Hindlimb muscle (tissue), 1 donor: ENCODE results near the gene RNF214. TPM values are rescaled to one million over a fixed set of nuclear protein-coding genes. Genes with fewer than 3 reads are reported as not detected.

Experiments used
- DNase-seq: peaks from one replicate; pipeline ENCODE4 v3.0.0-alpha.2; 2013
- polyA plus RNA-seq: library from polyadenylated mRNA; unstranded; fragments of 120-200 nt; gene quantifications from one replicate; pipeline ENCODE4 v1.2.1, GENCODE V29; 2013; ENCODE audit not compliant: insufficient read length

Gene RNF214
- polyA plus RNA-seq, 1 donor: 20.9 TPM

DNA sequence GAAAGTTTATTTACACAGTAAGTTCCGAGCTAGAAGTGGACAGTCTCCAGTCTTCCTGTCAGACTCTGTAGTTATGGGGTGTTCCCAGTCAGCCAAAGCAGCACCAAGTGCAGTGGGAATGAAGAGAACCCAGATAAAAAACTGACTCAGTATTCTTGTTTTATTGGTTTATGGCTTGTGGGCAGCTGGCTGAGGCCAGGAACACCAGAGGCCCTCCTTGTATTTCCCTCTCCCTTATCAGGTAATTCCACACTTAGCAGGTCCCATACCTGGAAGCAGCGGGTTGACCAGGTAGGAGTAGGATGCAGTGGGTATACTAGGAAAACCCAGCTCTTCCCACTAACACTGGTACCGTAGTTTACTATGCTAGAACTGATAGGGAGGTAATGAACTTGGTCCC is 55.2 kb downstream of the RNF214 start:
- DNase-seq: no peak

DNA sequence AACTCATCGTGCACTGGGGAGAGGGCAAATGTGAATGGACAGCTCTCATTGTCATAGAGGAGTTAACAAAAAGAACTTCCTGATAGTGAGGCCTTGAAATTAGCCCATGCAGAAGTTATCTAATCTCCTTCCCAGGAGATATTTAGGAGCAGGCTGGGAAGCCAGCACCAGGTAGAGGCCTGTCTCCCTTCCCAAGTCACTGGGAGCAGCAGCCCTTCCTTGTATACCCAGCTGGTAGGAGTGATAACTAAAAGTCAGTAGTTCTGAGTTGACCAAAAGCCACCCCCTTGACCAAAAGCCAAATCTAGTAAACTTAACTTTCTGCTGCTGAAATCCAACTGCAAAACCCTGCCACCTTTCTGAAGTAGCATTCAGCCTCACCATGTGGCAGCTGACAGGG is 57.3 kb downstream of the RNF214 start:
- no peak for DNase-seq

DNA sequence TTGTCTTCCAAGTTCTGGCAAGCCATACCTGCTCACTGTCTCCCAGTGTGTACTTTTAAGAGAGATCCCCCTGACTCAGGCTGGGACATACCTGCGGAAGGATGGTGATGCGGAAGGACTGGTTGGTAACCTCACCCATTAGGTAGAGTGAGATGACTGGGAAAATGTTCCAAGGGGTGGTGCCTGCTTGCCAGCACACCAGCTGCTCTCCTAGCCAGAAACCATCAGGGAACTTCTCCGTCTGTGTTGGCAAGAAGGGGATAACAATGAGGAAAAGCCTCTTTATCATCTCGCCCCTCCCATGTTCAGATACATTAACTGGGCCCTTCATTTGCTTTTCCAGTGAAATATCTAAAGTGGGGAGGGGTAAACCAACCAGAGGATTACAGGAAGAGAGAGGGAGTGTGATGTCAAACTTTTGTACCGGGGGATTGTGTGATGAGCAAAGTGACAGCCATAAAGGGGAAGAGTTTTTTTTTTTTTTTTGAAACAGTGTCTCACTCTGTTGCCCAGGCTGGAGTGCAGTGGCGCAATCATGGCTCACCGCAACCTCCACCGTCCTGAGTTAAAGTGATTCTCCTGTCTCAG is 58.4 kb downstream of the RNF214 start, which contains the start of gene BACE1-AS:
TSS of gene BACE1-AS (plus strand) at position 538 of the 588 bp plus-strand sequence.
- no peak for DNase-seq

DNA sequence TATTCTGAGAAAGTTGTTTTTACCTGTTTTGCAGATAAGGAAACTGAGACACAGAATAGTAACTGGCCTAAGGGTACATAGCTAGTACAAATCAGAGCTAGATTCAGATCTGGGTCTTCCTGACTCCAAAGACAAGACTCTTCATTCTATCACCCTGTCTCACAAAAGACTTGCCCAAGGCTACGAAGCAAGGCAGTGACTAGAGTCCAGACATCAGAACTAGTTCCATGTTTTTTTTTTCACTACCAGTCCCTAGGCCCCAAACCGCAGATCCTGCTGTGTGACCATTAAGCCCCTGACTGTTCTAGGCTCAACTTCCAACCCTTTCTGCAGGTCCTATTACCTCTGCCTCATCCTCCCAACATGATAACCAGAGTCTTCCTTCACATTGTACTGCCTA is 60.1 kb downstream of the RNF214 start:
- DNase-seq: no peak

DNA sequence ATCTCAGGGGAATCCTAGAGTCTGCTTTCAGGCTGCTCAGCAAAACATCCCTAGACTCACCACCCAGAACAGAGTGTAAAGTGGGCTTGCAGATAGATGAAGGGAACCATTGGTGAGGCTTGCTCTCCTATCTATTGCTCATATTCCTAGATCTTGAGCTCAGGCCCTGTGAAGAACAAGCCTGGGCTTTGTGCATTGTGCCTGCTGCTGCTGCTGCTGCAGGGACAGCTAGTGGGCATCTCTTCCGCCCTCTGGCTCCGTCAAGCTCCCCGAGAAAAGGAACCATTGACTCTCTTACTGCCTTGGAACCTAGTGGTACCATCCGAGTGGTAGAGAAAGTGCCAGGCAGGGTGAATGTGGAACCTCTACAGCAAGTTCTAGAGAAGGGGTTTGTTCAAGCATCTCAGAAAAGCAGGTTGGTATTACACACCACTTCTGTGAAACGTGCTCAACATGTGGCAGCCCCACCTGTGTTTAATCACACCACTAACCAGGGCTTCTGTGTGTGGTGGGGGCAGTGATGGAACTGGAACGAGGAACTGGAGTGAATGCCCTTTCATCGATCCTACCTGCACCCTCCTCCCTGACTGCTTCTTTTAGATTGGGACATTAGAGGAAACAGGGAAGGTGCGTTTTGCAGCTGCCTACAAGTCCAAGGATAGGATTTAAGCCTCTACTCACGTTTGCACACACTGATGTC is 63.1 kb downstream of the RNF214 start:
- no peak for DNase-seq

DNA sequence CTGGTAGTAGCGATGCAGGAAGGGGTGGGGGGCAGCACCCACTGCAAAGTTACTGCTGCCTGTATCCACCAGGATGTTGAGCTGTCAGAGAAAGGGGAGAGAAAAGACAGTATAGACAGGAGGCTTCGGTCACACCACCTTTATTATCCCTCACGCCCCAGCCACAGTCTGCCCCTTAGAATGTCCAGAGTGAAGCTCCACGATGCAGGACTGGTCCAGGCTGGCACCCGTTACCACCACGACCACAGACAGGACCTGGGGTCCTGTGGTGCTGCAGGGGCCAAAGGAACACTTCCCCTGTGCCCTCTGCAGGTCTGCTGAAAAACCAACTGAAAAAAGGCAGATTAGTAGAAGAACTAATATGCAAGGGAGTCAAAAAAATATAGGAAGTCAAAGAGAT is 64.4 kb downstream of the RNF214 start:
- DNase-seq: no peak

DNA sequence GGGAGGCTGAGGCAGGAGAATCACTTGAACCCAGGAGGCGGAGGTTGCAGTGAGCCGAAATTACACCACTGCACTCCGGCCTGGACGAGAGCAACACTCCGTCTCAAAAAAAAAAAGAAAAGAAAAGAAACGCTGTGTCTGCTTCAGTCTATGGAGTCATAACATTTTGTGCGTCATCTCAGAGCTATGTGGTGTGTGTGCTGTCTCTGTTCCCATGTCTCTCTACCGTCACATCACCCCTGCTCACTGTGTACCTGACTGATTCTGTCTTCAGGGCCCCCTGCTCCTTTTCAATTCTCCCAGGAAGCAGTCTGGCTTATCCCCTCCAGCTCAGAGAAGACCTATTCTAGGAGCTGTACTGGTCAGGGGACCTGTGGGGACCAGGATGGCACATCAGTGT is 65.7 kb downstream of the RNF214 start:
- DNase-seq: no peak

DNA sequence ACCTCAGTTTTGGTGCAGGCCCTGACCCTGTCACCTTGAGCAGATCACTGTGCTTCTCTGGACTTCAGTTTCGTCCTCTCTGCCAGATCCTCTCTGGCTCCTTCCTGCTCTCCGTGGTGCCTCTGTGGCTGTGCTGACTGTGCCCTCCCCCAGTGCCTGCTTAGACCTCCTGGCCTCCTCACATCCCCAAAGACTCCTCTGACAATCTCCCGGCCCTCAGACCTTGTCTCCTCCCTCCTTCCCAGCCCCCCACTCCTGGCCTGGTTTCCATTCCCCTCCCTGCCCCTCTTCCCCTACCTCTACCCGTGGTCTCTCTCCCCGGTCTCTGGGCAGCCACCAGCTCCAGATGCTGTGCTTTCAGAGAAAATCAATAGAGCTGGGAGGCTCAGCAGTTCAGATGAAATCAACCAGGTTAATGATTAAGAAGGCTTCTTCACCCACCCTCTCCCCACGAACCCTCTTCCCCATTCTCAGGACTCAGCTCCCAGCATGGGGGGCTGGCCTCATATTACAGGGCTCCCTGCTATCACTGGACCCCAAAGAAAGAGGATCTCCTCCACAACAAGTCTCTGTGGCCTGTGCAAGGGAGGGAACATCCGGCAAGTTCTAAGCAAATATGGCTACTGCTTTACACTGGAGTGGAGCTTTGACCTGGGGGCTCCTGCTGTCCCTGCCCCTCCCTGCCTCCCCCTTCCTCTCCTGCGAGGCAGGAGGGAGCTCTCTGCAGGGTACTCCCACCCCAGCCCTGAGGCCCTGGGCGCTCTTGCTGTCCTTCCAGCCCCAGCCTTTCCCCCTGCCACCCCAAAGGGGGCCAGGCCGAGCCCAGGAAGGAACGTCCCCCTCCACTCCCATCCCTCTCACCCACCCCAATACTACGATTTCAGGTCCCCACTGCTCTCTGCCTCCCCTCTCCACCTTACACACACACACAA is 67.1 kb downstream of the RNF214 start:
- DNase-seq: no peak

DNA sequence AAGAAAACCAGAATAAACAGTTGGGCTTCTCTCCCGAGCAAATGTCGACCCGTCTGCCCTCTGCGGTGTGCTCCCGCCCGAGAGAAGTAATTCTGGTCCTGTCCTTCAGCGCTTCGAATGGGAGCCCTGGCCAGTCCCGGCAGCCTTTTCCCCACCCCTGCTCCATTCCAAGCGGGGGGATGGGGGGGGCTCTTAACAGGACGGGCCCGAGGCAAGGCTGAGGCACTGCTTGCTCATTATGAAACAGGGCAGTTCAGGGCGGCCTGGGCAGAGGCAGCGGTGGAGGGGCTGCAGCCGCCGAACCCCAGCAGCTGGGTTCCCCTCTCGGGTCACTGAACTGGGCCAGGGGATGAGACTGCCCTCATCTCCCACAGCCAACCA is 67.8 kb downstream of the RNF214 start:
- no peak for DNase-seq

DNA sequence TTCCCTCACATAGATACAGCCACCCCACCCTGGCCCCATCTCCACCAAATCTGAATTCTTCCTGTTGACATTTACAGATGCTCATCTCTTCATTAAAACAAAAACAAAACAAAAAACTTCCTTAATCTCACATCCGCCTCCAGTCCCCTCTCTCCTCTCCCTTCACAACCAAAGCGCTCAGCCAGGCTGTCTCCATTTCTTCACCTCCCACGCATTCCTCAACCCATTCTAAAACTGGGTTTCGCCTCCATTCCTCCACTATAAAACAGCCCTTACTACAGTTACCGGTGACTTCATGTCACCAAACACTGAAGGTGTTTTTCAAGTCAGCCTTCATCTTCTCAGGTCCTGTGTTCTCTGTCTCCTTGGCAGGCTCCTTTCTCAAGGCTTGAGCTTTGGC is 68.3 kb downstream of the RNF214 start:
- no peak for DNase-seq

DNA sequence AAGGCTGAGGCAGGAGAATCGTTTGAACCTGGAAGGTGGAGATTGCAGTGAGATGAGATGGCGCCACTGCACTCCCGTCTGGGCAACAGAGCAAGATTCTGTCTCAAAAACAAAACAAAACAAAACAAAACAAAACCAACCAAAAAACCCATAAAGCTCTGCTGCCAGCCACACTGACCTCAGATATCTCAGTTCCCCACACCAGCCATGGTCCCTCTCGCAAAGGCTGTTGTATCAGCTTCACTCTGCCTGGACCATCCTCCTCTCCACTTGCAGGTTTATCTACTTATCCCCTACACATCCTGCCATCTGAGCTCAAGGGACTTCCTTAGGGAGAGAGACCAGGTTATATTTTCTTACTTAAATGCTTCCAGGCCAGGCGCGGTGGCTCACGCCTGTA is 69.8 kb downstream of the RNF214 start:
- no peak for DNase-seq

DNA sequence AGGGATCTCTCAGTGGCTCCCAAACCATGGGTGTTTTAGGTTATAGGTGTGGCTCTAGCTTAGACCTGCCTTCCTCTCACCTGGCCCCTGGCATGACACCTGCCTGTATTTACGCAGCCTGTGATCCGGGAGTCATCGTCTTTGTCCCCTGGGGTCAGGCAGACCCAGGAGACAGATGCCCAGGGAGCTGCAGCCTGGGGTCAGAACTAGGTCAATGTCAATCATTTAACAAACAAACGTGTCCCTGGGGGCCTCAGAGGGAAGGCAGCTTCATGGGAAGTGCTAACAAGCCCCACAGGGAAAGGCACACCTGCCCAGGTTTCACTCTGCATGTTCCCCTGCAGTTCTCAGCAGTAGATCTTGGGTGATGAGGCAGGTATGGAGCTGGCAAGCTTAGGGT is 70.6 kb downstream of the RNF214 start:
- DNase-seq: no peak

DNA sequence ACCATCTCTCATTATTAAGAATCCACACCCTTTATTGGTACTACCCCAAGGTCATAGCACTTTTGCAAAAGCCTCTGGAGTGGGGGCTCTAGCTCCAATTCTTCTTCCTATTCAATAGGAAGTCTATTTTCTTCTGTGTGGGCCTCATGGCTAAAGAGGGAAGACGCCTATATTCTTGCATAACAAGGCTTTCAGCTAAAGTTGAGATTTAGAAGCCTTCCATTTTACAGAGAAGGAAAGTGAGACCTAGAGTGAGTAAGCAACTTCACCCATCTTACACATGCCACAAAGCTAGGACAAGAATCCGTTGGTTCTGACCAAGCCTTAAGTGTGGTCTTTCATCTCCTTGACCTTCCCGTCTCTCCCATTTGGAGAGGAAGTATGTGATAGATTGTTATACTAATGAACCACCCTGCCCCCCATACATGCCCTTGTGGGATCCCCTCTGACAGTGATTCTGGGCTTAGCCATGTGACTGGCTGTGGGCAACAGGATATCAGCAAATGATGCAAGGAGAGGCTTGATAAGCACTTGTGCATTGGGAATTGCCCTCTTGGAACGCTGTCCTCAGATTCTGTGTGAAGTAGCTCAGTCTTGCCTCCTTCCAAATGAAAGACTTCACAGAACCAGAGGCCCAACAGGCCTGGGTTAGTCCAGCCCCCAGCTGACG is 71.3 kb downstream of the RNF214 start:
- no peak for DNase-seq

DNA sequence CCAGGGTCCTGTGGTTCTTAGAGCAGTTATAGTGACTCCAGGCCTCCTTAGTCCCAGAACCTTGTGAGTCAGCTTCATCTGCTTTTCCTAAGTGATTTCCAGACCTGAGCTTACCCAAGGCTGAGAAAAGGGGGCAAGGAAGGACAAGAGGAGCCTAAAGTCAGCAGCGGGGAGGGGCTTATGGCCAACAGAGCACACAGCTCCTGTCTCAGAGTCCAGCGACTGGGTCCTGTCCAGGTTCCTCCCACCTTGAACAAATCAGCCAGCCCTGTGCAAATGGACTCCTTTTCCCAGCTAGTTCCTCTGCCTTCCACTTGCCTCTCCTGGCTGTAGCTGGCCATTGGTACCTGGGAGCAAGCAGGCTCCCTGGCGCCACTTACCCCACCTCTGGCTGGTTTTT is 72.7 kb downstream of the RNF214 start:
- DNase-seq: no peak

DNA sequence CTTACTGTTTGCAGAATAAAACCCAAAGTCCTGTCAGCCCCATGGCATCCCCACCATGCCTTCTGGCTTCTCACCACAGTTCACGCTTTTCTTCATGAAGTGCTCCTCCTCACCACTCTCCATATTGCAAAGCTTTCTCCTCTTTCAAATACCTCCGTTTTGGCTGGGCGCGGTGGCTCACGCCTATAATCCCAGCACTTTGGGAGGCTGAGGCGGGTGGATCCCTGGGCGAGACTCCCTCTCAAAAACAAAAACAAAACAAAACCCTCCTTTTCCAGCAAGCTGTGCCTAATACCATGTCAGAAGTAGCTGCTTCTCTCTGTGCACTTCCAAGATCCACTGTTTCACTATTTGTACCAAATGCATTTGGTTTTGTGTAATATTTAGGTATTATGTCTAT is 76.8 kb downstream of the RNF214 start:
- DNase-seq: no peak

DNA sequence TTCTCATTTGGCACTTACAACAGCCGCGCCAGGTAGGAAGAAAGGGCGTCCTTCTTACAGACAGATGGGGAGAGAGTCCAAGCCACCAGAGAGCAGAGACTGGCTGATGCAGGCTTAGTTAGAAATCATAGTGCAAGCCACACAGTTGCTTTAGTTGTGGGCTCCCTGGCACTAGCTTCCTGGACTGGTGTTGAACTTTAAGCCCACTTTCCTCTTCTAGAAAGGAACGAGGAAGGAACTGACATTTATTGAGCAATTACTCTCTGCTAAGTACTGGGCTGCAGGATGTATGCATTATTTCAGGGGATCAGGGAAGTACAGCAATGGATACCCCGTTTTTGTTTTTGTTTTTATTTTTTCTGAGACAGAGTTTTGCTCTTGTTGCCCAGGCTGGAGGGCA is 80.6 kb downstream of the RNF214 start:
- DNase-seq: no peak

DNA sequence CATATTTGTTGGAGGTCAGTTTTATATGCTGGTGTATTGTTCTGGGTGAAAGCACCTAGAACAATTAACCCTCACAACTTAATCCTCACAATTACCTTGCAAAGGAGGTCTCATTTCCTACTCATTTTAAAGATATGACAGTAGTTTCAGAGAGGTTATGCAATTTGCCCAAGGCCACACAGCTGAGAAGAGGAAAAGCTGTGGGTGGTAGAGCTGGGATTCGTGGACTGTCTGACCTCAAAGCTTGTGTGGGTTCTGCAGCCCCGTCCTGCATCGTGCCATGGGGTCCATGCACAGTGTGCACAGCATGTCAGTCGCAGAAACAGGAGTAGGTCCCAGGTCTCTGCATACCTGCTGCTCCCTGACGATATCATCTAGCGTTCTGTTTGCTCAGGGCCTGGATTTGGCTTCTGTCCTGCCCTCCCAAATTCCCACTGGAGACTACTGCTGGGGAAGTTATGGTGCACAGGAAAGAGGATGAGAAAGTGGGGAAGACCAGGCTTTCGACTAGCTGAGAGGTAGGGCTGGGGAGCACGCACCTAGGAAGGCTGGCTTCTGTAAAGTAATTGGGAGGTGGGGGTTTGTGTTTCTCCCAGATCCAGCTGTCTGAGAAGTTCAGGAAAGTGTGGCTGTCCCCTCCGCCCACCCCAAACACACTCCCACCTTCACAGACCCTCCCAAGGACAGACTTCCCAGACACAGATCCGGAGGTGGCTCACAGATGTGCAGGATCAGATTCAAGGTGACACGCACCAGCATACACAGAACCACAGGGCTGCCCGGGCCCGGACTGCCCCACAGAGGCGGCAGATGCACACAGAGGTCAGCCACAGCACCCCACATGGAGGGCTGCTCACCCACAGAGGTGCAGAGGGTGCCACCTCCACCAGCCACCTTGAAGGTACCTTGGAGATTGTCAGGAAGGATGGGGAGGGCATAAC is 81.6 kb downstream of the RNF214 start:
- DNase-seq: no peak

DNA sequence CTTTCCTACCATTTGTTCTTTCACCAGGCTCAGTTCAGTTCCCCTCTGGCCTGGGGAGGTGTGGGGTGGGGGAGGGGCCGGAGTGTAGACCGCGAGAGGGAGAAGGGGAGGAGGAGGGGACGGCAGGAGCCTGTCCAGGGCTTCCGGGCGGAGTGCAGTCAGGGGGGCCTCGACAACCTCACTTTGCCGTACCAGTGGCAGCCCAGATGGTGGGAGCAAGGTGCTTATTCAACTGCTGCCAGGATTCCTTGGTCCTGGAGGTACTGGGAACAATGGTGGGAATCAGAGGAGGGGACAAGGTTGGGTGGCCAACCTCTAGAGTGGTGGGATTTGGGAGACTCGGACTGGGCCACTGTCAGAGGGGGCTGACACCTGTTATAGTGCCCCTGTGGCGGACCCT is 82.4 kb downstream of the RNF214 start:
- no peak for DNase-seq

DNA sequence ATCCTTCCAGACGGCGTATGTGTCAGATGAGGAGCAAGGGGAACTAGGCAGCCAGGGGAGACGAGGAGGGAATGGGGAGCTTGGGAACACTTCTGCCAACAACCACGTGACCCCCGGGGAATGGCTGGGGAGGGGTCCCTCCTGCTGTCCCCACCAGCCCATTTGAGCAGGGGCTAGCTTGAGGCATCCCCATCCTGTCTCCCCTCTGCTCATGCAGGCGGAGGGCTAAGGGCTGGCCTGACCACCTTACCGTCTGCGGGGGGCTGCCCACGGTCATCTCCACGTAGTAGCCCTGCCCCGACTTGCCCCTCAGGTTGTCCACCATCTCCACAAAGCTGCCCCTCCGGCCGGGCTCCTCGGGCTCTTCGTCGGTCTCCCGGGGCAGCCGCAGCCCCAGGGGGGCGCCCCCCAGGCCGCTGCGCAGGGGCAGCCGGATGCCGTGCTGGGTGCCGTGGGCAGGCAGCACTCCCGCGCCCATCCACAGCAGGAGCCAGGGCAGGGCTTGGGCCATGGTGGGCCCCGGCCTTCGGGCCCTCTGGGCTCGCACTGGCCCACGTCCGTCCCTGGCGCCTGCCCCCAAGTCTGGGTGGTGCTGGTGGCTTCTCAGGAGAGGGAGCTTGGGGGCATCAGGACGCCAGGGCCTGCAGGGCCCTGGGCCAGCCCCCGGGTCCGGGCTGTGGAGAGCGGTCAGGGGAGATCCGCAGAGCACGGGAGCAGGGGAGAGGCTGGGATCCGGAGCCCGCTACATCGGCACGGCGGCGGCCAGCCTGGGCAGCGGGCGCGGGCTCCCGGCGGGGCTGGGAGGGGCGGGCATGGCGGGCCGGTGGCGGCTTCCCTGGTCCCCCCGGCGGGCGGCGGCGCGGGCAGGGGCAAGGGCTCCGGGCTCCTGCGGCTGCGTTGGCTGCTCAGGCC is 83.1 kb downstream of the RNF214 start:
- no peak for DNase-seq

DNA sequence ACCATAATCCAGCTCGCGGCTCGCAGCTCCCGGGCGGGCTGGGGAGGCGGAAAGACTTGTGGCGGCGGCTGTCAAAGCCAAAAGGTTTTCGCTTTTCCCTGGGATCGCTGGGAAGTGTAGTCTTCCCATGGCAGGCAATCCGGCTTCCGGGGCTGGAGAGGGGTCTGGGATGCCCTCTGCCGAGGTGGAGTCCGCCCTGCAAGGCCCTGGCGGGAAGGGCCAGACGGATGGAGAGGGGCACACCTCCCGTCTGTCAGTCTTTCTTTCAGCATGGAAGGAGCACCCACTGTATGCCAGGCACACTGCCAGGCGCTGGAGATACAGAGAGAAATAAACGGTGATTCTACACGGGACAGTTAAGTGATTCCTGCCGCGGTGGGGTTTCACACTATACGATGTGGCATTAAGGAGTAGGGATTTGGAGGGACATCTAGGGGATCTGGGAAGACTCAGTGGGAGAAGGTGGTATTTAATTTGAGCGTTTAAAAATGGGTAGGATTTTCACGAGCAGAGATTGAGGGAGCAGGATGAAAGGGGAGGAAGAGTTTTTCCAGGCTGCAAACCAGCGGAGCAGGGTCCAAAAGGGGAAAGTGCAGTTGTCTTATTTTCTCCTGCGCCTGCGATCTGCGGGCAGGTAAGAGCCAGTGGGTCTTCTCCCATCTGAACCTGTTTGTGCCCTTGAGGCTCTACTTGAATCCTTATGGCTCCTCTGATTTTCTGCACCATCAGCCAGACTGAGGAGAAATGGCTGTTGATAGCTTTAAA is 83.9 kb downstream of the RNF214 start, which contains the start of gene BACE1:
TSS of gene BACE1 (minus strand) at position 60 of the 765 bp plus-strand sequence. CDS start 461 bp downstream, outside the sequence.
- DNase-seq: peak; percentile 89
